Right renal pelvis (tissue), 4 donors: ENCODE data around the gene KIF9. TPM values are rescaled to one million over a fixed set of nuclear protein-coding genes. Genes with fewer than 3 reads are reported as not detected.
"Not testable (repeated sequence)": the region's sequence is repeated elsewhere in the genome, so short reads cannot be mapped to it uniquely, and the experiment has no call there.

ENCODE experiments used
- DNase-seq, 4 donors: peaks; one replicate each; pipeline ENCODE4 v3.0.0-alpha.2; 2013; ENCODE audit warnings: low read depth in 4 of 4, low spot score in 3 of 4, missing footprints in 1 of 4
- polyA plus RNA-seq, 4 donors: library from polyadenylated mRNA; unstranded; fragments of 120-200 nt; gene quantifications; one replicate each; pipeline ENCODE4 v1.2.1, GENCODE V29; 2013; ENCODE audit not compliant: insufficient read length in 4 of 4

Gene KIF9
- polyA plus RNA-seq, 4 donors, result 21.9 to 24.9 (median 23.8) TPM

- no peak for DNase-seq
Observed at GRCh38 chr3:47193871-47194859, 88.4 kb downstream of the KIF9 start.

- no peak for DNase-seq
Observed at GRCh38 chr3:47186285-47186684, 96.3 kb downstream of the KIF9 start.

GRCh38 chr3:47181685-47182084 is 100.9 kb downstream of the KIF9 start:
- DNase-seq, result not testable (repeated sequence)

GRCh38 chr3:47180011-47180410 is 102.6 kb downstream of the KIF9 start:
- DNase-seq, result not testable (repeated sequence)

Other genes with a start within 250 kb of the KIF9 start
- gene SETD2, start 118.7 kb downstream of the KIF9 start, polyA plus RNA-seq, result 10 to 100 TPM; 63.2 to 70.6 (median 69.1) TPM
- gene KLHL18, start 145 bp upstream of the KIF9 start, polyA plus RNA-seq, result 10 to 100 TPM; 12.4 to 14.5 (median 13.4) TPM
- 10 to 100 TPM; 23.0 to 30.4 (median 27.8) TPM for gene PTPN23, start 98.2 kb upstream of the KIF9 start, polyA plus RNA-seq
- gene SCAP, start 193.1 kb upstream of the KIF9 start, polyA plus RNA-seq, result 10 to 100 TPM; 77.8 to 80.8 (median 78.5) TPM
- 10 to 100 TPM; 38.7 to 42.4 (median 40.0) TPM for gene ELP6, start 230.9 kb upstream of the KIF9 start, polyA plus RNA-seq